GM12892 (cell line): ENCODE data around the gene CEP112.

Experiments used
- POLR2A ChIP-seq: IDR thresholded peaks from 2 replicates; pipeline ENCODE4 v1.6.1; 2011; ENCODE audit warnings: low read depth, low read length, control low read depth
- POLR2AphosphoS5 ChIP-seq: IDR thresholded peaks from 2 replicates; pipeline ENCODE4 v1.6.1; 2011; ENCODE audit warnings: low read depth, low read length, control low read depth
- TAF1 ChIP-seq: IDR thresholded peaks from 2 replicates; pipeline ENCODE4 v1.6.1; 2011; ENCODE audit warnings: low read depth, mild to moderate bottlenecking, control low read depth, low read length, borderline replicate concordance

DNA sequence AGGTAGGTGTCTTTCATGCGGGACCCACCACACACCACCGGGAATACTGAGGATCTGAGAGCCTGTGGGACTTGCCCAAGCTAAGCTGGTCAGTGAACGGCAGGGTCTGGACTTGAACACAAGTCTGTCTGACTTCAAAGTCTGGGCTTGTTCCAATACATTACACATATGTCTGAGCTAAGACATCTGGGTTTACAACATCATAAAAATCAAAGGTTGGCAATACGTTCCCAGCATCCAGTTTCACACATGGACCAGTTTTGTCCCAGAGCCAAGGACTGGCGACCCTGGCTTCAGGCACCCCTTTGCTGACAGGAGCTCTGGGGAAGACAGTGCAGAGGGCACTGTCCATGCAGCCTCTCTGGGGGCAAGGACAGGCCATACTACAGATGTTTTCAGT, 602.6 kb downstream of the CEP112 start:
- TF ChIP-seq POLR2AphosphoS5, result no peak
- no peak for TF ChIP-seq POLR2A
- TF ChIP-seq TAF1, result no peak
